Panc1 (cell line): Measurements from ENCODE around the gene PDE3A. TPM values are rescaled to one million over a fixed set of nuclear protein-coding genes. Genes with fewer than 3 reads are reported as not detected.

ENCODE experiments used
- ATAC-seq: fragments of 200-7000 bp; cut with Tn5 transposase; 2 replicates; pipeline ENCODE4 v1.9.1; 2020; ENCODE audit warnings: mild to moderate bottlenecking, moderate library complexity
- BruUV-seq: library from RNA; stranded (reverse); fragments of 400-500 nt; replicated peaks from 2 replicates; lab custom pipeline; 2021; lab: Mats Ljungman, UMichigan
- CTCF ChIA-PET: fragments of 300-600 bp; sonication (Branson Sonifier 250); formaldehyde crosslinking; loops from one replicate; lab custom pipeline; 2022; ENCODE audit warnings: antibody characterized with exemption; lab: Charles Lee
- POLR2A ChIA-PET: fragments of 300-600 bp; sonication (Branson Sonifier 250); formaldehyde crosslinking; loops from one replicate; lab custom pipeline; 2022; ENCODE audit warnings: antibody characterized with exemption; lab: Charles Lee
- DNase-seq: peaks from one replicate; pipeline ENCODE4 v3.0.0-alpha.2; 2010; ENCODE audit warnings: low read depth, low spot score
- H3K27ac ChIP-seq: 2 replicates; pipeline ENCODE4 v1.5.1; 2011; ENCODE audit warnings: mild to moderate bottlenecking, low read length, inconsistent platforms
- H3K27me3 ChIP-seq: fragments of 200-500 bp; sonication (Bioruptor generic); 2 replicates; pipeline ENCODE4 v1.6.0; 2014; ENCODE audit warnings: low read length, inconsistent platforms; ENCODE audit not compliant: control insufficient read depth, insufficient read depth
- H3K36me3 ChIP-seq: fragments of 200-500 bp; sonication (Bioruptor generic); 2 replicates; pipeline ENCODE4 v1.5.1; 2014; ENCODE audit warnings: inconsistent platforms, mild to moderate bottlenecking, low read length, moderate library complexity; ENCODE audit not compliant: control insufficient read depth, insufficient read depth
- H3K4me1 ChIP-seq: 2 replicates; pipeline ENCODE4 v1.5.1; 2011; ENCODE audit warnings: inconsistent platforms, mild to moderate bottlenecking, low read length, moderate library complexity; ENCODE audit not compliant: control insufficient read depth, insufficient read depth
- H3K4me3 ChIP-seq, 2 experiments: 2 replicates each; pipeline ENCODE4 v1.5.1; 2011 to 2012; ENCODE audit warnings: low read depth in 2 of 2, low read length in 2 of 2, mild to moderate bottlenecking in 2 of 2, inconsistent platforms in 1 of 2, moderate library complexity in 1 of 2
- H3K9me3 ChIP-seq: fragments of 200-500 bp; sonication (Bioruptor generic); 2 replicates; pipeline ENCODE4 v1.5.1; 2014; ENCODE audit warnings: low read depth, mild to moderate bottlenecking, inconsistent platforms, low read length, moderate library complexity; ENCODE audit not compliant: control insufficient read depth, insufficient read depth
- POLR2AphosphoS5 ChIP-seq: IDR thresholded peaks from 2 replicates; pipeline ENCODE4 v1.6.1; 2012; ENCODE audit warnings: mild to moderate bottlenecking, low read depth, low read length, moderate library complexity
- SIN3A ChIP-seq: IDR thresholded peaks from 2 replicates; pipeline ENCODE4 v1.6.1; 2012; ENCODE audit warnings: low read depth, mild to moderate bottlenecking, low read length, moderate library complexity, borderline replicate concordance; ENCODE audit not compliant: insufficient read depth
- TCF7L2 ChIP-seq: IDR thresholded peaks from 2 replicates; pipeline ENCODE4 v1.6.1; 2011; ENCODE audit warnings: mild to moderate bottlenecking, low read depth, low read length, inconsistent platforms
- in situ Hi-C: cut with HindIII; loops from 2 replicates; pipeline ENCODE4 v1.10.0; 2016; ENCODE audit warnings: low sequenced_read_pairs, low pct_unique_long_range_greater_than_20kb
- intact Hi-C: fragments of 100-400 bp; cut with micrococcal nuclease; formaldehyde crosslinking; loops from one replicate; pipeline ENCODE4 v1.10.0; 2022; ENCODE audit not compliant: unreplicated experiment
- total RNA-seq: library from RNA; stranded (reverse); gene quantifications from one replicate; pipeline ENCODE4 v1.2.1, GENCODE V29; 2021; ENCODE audit not compliant: unreplicated experiment
- TF ChIP-seq, protein P1 (sequence below): fragments of 450-650 bp; IDR thresholded peaks from 2 replicates; pipeline ENCODE4 v1.5.1; 2017; ENCODE audit warnings: mild to moderate bottlenecking
- TF ChIP-seq, protein P2 (sequence below), 2 experiments: IDR thresholded peaks; 2 replicates each; pipeline ENCODE4 v1.6.1; 2011 to 2012; ENCODE audit warnings: low read depth in 2 of 2, control low read depth in 1 of 2, low read length in 1 of 2, mild to moderate bottlenecking in 1 of 2, moderate library complexity in 1 of 2; ENCODE audit not compliant: insufficient read depth in 1 of 2

Gene PDE3A
- total RNA-seq, 1 experiment from 2014 or later: 0.03 TPM

DNA sequence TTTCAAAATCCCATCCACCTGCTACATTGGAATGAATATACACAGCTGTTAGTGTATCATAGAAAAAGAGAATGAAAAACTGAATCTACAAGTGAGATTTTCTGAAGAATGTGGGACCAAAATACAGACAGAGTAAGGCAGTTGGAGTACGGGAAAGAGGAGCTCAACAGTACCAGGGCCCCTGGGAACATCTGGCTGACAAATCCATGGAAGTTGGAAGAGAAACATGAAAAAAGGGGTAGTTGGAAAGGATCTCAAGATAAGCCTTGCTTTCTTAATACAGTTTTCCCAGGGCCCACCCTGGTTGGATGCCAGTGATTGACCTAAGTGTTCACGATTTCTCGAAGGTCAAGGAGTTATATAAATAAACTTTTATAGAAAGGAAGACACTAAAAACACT is 272.8 kb downstream of the PDE3A start:
- no TSS peak for BruUV-seq
- no peaks in the 10 kb centered on the region for H3K9me3 ChIP-seq
- no peaks in the 10 kb centered on the region for H3K27me3 ChIP-seq
- TF ChIP-seq POLR2AphosphoS5: no peak
- TF ChIP-seq, protein P1, sequence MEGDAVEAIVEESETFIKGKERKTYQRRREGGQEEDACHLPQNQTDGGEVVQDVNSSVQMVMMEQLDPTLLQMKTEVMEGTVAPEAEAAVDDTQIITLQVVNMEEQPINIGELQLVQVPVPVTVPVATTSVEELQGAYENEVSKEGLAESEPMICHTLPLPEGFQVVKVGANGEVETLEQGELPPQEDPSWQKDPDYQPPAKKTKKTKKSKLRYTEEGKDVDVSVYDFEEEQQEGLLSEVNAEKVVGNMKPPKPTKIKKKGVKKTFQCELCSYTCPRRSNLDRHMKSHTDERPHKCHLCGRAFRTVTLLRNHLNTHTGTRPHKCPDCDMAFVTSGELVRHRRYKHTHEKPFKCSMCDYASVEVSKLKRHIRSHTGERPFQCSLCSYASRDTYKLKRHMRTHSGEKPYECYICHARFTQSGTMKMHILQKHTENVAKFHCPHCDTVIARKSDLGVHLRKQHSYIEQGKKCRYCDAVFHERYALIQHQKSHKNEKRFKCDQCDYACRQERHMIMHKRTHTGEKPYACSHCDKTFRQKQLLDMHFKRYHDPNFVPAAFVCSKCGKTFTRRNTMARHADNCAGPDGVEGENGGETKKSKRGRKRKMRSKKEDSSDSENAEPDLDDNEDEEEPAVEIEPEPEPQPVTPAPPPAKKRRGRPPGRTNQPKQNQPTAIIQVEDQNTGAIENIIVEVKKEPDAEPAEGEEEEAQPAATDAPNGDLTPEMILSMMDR: no peak
- TF ChIP-seq, protein P2, sequence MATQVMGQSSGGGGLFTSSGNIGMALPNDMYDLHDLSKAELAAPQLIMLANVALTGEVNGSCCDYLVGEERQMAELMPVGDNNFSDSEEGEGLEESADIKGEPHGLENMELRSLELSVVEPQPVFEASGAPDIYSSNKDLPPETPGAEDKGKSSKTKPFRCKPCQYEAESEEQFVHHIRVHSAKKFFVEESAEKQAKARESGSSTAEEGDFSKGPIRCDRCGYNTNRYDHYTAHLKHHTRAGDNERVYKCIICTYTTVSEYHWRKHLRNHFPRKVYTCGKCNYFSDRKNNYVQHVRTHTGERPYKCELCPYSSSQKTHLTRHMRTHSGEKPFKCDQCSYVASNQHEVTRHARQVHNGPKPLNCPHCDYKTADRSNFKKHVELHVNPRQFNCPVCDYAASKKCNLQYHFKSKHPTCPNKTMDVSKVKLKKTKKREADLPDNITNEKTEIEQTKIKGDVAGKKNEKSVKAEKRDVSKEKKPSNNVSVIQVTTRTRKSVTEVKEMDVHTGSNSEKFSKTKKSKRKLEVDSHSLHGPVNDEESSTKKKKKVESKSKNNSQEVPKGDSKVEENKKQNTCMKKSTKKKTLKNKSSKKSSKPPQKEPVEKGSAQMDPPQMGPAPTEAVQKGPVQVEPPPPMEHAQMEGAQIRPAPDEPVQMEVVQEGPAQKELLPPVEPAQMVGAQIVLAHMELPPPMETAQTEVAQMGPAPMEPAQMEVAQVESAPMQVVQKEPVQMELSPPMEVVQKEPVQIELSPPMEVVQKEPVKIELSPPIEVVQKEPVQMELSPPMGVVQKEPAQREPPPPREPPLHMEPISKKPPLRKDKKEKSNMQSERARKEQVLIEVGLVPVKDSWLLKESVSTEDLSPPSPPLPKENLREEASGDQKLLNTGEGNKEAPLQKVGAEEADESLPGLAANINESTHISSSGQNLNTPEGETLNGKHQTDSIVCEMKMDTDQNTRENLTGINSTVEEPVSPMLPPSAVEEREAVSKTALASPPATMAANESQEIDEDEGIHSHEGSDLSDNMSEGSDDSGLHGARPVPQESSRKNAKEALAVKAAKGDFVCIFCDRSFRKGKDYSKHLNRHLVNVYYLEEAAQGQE (IDR thresholded peaks at IDR 0.05; ENCODE audit: insufficient read depth in 1 of 2, low read depth in 2 of 2, low read length in 1 of 2): no peak
- no peak for TF ChIP-seq TCF7L2
- TF ChIP-seq SIN3A: no peak
- no peak overlapping the region for H3K4me3 ChIP-seq
- no peak for ATAC-seq
- in situ Hi-C loops (no loop called here), intact Hi-C loops (loop anchor here (5.0 kb wide), 1 partner anchor 526 kb away; no protein-coding TSS in a partner anchor)
- ChIA-PET POLR2A (no interaction called here), CTCF (no interaction called here)
- no peaks in the 10 kb centered on the region for H3K4me1 ChIP-seq
- H3K27ac ChIP-seq: no peak overlapping the region
- no peaks in the 10 kb centered on the region for H3K36me3 ChIP-seq
- no peak for DNase-seq

DNA sequence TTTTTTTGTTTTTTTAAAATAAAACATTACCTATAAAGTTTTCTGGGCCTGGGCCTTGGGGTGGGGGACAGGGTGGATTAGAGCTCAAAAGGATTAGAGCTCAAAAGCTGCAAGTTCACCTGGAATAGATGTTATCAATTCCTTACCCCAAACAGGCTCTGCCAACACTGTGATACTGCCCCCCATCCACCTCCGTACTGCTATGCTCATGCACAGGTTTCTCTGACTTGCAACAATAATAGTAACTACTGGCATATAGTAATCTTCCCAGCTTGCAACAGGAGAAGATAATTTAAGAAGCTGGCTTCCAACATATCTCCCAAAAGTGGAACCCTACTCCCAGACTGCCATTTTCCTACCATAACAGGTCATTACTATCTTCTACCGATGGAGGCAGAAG is 275.5 kb downstream of the PDE3A start:
- Histone ChIP-seq H3K36me3 (no peaks in the 10 kb centered on the region), H3K9me3 (no peaks in the 10 kb centered on the region)
- in situ Hi-C loops: no loop called here

More for the DNA sequence above, 275.5 kb downstream of the PDE3A start:
- no peaks in the 10 kb centered on the region for H3K4me1 ChIP-seq
- CTCF ChIA-PET: no interaction called here
- POLR2A ChIA-PET: no interaction called here
- DNase-seq (no peak), ATAC-seq (no peak)
- BruUV-seq: no TSS peak
- intact Hi-C loops: loop anchor here (5.0 kb wide), 1 partner anchor 523 kb away; no protein-coding TSS in a partner anchor
- no peak for TF ChIP-seq TCF7L2
- no peak for TF ChIP-seq POLR2AphosphoS5
- TF ChIP-seq SIN3A: no peak
- TF ChIP-seq, protein P2 (IDR thresholded peaks at IDR 0.05; ENCODE audit: insufficient read depth in 1 of 2, low read depth in 2 of 2, low read length in 1 of 2): no peak
- TF ChIP-seq, protein P1: no peak
- no peaks in the 10 kb centered on the region for H3K27me3 ChIP-seq
- no peak overlapping the region for H3K27ac ChIP-seq
- H3K4me3 ChIP-seq: no peak overlapping the region
